RWPE2 (cell line): Measurements from ENCODE around the gene CARTPT.

ENCODE experiments used
- ATAC-seq: fragments of 200-7000 bp; cut with Tn5 transposase; 3 replicates; pipeline ENCODE4 v1.9.1; 2021; ENCODE audit warnings: low read depth
- DNase-seq: peaks from one replicate; pipeline ENCODE4 v3.0.0-alpha.2; 2020; ENCODE audit warnings: low spot score
- H3K27ac ChIP-seq: fragments of 450-650 bp; 2 replicates; pipeline ENCODE4 v1.5.1; 2017; ENCODE audit warnings: mild to moderate bottlenecking; ENCODE audit not compliant: poor library complexity, severe bottlenecking
- H3K27me3 ChIP-seq: fragments of 250-450 bp; sonication (Bioruptor Pico); 2 replicates; pipeline ENCODE4 v1.5.1; 2021; ENCODE audit warnings: mild to moderate bottlenecking, moderate library complexity; ENCODE audit not compliant: insufficient read depth, poor library complexity, severe bottlenecking
- H3K36me3 ChIP-seq: fragments of 250-450 bp; sonication (Bioruptor Pico); 2 replicates; pipeline ENCODE4 v1.5.1; 2020; ENCODE audit warnings: low read depth, mild to moderate bottlenecking, moderate library complexity
- H3K4me1 ChIP-seq: fragments of 250-450 bp; sonication (Bioruptor Pico); 2 replicates; pipeline ENCODE4 v1.5.1; 2021; ENCODE audit warnings: mild to moderate bottlenecking, moderate library complexity; ENCODE audit not compliant: insufficient read depth, poor library complexity, severe bottlenecking
- H3K4me3 ChIP-seq: fragments of 250-450 bp; sonication (Bioruptor Pico); 2 replicates; pipeline ENCODE4 v1.5.1; 2021; ENCODE audit warnings: mild to moderate bottlenecking, moderate library complexity; ENCODE audit not compliant: severe bottlenecking
- H3K9me3 ChIP-seq: fragments of 250-450 bp; sonication (Bioruptor Pico); 2 replicates; pipeline ENCODE4 v1.5.1; 2021; ENCODE audit warnings: mild to moderate bottlenecking, moderate library complexity; ENCODE audit not compliant: severe bottlenecking
- CTCF ChIP-seq: fragments of 450-650 bp; IDR thresholded peaks from one replicate; pipeline ENCODE4 v1.5.1; 2017; ENCODE audit warnings: mild to moderate bottlenecking, moderate library complexity; ENCODE audit not compliant: poor library complexity, severe bottlenecking

CARTPT gene

GRCh38 chr5:71751422-71751821 lies 32.3 kb downstream of the CARTPT start:
- Histone ChIP-seq H3K9me3 (no peaks in the 10 kb centered on the region), H3K4me3 (no peak overlapping the region), H3K36me3 (no peaks in the 10 kb centered on the region), H3K27me3 (no peaks in the 10 kb centered on the region), H3K4me1 (no peaks in the 10 kb centered on the region), H3K27ac (no peak overlapping the region)
- TF ChIP-seq CTCF: no peak
- no peak for ATAC-seq
- no peak for DNase-seq

- DNase-seq (no peak), ATAC-seq (no peak)
- no peaks in the 10 kb centered on the region for H3K36me3 ChIP-seq
- H3K4me3 ChIP-seq: no peak overlapping the region
- H3K9me3 ChIP-seq: no peaks in the 10 kb centered on the region
- no peaks in the 10 kb centered on the region for H3K4me1 ChIP-seq
- no peak for TF ChIP-seq CTCF
- H3K27me3 ChIP-seq: no peaks in the 10 kb centered on the region
- no peak overlapping the region for H3K27ac ChIP-seq
These were observed 33.5 kb downstream of the CARTPT start for GRCh38 chr5:71752441-71753190.

GRCh38 chr5:71757590-71758543 lies 38.8 kb downstream of the CARTPT start:
- Histone ChIP-seq H3K27me3 (no peaks in the 10 kb centered on the region), H3K27ac (no peak overlapping the region), H3K4me3 (no peak overlapping the region), H3K9me3 (no peaks in the 10 kb centered on the region), H3K4me1 (no peaks in the 10 kb centered on the region), H3K36me3 (no peaks in the 10 kb centered on the region)
- DNase-seq: no peak
- ATAC-seq: peak; percentile 100
- TF ChIP-seq CTCF: peak; percentile 95

GRCh38 chr5:71762826-71763225 lies 43.8 kb downstream of the CARTPT start:
- H3K36me3 ChIP-seq: no peaks in the 10 kb centered on the region
- no peak overlapping the region for H3K27ac ChIP-seq
- DNase-seq (no peak), ATAC-seq (no peak)
- TF ChIP-seq CTCF: no peak
- no peaks in the 10 kb centered on the region for H3K4me1 ChIP-seq
- no peak overlapping the region for H3K4me3 ChIP-seq
- H3K27me3 ChIP-seq: peaks cover 2% of the 10 kb centered on the region
- H3K9me3 ChIP-seq: no peaks in the 10 kb centered on the region
